HG03354 (cell line): Measurements from ENCODE around the gene ADIPOR2.

Experiments used
- ATAC-seq: cut with Tn5 transposase; IDR thresholded peaks from one replicate; pipeline ENCODE4 v1.9.1; 2021; ENCODE audit warnings: mild to moderate bottlenecking; ENCODE audit not compliant: unreplicated experiment, poor library complexity, severe bottlenecking

The ADIPOR2 gene

DNA sequence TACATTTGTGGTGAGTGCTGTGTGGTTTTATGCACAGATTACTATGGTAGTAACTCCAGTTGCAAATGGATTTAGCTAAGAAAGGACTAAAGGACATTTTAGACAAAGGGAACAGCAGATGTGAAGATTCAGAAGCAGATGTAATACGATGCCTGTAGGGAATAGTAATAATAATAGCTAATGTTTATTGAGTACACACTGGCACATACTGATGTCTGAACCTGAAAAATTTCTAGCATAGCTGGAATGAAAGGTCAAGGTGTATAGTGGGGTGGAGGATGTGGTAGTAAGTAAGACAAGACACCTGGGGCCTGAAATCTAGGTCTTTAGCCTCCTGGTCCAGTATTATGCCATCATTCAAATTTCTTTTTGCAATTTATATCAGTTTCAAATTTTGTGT lies 75.2 kb downstream of the ADIPOR2 start:
- no peak for ATAC-seq

DNA sequence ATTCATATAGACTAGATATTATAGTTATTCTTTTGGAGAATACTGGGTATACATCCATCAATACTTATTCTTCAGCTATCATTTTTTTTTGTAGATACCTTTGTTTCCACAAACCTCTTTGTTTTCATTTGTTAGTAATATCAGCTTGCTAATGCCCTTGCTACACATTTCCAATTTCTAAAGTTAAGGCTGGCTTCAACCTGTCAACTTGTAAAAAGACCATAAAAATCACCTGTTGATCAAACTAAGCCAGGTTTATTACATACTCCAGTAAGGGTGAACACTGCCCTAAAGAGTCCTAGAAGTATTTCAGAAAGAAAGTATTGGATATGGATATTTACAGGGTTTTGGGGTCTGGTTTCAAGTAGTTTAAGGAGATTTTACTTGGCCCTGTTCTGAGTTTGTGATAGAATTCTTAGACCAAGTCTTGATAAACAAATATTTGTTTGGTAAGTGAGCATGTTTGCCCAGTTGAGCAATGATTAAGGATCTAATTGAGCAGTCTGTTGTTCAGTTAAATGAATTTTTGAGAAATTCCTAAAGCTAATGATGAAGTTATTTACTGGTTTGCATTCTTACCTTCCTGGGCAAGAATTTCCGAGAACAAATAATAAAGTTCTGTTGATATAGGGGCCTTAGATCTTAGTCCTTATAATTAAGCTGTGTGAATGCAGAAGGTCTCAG lies 76.7 kb downstream of the ADIPOR2 start:
- no peak for ATAC-seq

DNA sequence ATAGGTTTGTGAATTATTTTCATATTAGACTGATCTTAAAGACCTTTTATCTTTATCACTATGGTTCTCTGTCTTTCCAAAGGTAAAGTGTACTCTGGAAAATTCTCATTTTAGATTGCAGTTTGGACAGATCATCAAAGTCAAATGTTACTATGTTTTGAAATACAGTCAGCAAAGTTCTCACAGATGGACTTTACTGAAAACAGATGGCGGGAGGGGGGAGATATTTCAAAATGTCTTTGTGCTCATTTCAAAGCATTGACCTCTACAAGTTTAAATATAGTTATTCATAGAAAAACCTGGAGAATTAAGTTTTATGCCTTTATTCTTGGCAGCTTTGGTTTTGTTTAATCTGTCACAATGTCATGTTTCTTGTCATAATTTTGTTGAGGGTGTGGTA lies 77.7 kb downstream of the ADIPOR2 start:
- no peak for ATAC-seq

DNA sequence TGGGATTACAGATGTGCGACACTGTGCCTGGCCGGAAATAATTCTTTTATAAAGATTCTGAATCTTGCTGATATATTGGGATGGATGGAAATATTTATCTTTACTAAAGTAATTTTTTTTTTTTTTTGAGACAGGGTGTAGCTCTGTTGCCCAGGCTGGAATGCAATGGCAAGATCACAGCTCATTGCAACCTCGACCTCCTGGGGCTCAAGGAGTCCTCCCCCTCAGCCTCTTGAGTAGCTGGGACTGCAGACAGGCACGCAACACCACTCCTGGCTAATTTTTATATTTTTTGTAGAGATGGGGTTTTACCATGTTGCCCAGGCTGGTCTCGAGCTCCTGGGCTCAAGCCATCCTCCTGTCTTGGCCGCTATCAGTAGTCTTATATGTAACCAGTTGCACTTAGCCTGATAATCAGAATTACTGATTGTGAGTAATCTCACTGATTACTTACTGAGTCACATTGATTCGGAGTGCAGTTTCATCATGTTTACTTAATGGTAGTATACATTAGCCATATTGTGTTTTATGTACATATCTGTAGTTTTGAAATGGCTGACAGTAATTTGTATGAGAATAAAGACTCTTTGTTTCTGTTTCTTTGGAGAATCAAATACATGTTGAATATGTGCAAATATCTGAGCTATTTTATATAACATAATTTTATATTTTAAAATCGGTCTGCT lies 79.1 kb downstream of the ADIPOR2 start:
- ATAC-seq, result no peak

DNA sequence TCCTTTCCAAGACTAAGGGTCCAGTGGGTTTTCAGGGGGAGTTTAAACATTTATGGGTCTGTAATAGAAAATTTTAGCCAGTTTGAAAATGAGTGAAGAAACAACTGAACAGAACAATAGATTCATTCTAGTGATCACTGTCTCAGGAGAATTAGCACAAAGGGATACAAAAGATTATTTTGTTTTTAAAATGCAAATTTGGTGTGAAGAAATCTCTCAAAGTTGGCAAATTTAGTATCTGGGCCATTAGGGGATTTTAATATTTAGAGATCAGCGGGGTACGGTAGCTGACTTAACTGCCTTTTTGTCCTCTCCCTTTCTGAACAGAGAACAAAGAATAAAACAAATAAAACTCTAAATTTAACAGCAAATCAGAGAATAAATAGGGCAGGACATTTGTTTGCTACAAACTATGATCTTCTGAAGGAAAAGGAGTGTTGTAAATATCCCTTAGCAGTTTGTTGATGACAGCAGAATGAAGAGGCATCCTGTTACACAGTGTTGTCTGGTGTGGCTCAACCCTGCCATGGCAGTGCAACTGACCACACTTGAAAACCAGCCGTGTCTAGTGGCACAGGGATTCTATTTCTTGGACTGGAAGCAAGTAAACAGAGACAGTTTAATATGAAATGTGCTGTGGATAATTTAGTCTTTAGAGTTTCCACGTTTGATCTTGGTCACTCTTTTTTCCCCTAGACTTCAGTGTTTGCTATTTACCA lies 83.2 kb downstream of the ADIPOR2 start:
- no peak for ATAC-seq

DNA sequence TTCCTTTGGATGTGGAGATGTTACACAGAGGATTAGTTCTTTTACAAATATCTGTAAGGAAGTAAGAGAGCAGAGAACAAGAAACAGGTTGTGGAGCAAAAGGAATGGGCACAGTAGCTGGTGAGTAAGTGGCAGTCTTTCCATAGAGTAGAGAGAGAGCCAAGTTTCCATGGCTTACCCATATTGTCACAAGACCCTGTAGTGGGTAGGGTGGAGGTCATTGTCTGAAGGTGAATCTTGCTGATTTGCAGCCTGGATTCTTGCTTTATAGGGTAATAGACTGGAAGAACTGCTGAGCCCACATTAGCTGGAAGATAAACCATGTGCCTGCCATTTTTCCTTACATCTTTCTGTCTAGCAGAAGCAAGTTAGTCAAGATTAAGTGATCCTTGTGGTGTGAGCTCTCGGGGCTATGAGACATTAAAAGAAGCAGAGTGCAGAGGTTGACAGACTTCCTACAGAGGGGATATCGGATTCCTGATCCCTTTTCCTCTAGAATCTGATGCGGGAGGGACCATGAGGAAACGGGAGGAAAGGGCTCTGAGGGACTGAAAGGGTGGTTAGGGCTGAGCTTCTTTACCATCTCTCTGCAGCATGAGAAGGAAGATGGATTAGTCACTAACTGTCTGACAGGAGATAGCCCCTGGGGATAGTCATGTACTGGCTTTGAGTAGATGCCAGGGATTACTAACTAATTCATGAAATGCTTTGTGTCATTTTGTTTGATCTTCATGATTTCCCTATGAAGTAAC lies 85.5 kb downstream of the ADIPOR2 start:
- ATAC-seq, result no peak

DNA sequence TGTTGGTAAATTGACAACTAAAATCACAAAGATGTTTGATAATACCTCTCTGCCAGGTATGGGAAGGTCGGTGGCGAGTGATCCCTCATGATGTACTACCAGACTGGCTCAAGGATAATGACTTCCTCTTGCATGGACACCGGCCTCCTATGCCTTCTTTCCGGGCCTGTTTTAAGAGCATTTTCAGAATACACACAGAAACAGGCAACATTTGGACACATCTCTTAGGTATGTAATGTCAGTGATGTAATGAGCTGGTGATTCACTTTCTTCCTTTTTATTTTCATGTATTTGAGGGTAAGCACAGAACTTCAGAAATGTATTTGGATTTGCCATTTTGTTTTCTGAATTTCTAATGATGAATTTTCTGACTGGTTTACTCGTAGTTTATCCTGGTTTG lies 86.9 kb downstream of the ADIPOR2 start:
- no peak for ATAC-seq

GRCh38 chr12:1778911-1779310 lies 88.0 kb downstream of the ADIPOR2 start:
- no peak for ATAC-seq

GRCh38 chr12:1779783-1780182 lies 88.9 kb downstream of the ADIPOR2 start:
- ATAC-seq, result no peak

- ATAC-seq, result no peak
Measured at GRCh38 chr12:1781772-1782171, 90.9 kb downstream of the ADIPOR2 start.

- no peak for ATAC-seq
Measured at GRCh38 chr12:1782215-1782614, 91.3 kb downstream of the ADIPOR2 start.

DNA sequence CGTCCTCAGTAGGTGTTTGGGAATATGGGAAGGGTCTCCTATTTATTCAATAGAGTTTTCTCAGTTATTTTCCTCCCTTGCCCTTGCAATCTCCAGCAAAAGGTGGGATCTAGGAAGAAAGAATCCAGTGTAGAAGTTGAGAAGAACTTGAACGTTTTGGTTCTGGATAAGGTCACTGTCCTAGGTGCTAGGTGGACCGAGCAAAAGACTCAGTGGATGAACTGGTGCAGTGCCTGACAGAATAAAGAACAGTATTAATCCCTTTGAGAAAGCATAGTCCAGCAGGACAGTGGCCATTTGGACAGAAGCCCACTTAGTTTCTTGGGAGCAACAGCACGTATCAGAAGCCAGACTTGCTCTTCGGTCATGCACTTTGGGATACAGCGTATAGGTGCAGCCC lies 96.8 kb downstream of the ADIPOR2 start:
- ATAC-seq, result no peak

DNA sequence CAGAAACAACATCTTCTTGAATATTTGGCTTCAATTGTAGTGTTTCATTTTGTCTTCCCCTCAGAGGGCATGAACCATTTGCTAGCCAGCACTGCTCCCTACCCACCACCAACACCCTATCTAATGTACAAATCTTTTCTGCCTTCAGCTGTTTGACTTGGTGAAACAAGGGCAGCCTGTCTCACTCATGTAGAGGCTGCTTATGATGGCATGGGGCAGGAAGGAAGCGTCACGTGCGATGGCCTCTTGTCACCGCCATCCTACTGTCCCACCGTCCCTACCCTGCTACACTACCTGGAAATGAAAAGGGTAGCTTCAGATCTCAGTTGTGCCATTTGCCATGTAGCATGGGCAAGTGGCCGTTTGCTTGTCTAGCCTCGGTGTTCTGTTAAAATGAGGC lies 99.6 kb downstream of the ADIPOR2 start:
- no peak for ATAC-seq

DNA sequence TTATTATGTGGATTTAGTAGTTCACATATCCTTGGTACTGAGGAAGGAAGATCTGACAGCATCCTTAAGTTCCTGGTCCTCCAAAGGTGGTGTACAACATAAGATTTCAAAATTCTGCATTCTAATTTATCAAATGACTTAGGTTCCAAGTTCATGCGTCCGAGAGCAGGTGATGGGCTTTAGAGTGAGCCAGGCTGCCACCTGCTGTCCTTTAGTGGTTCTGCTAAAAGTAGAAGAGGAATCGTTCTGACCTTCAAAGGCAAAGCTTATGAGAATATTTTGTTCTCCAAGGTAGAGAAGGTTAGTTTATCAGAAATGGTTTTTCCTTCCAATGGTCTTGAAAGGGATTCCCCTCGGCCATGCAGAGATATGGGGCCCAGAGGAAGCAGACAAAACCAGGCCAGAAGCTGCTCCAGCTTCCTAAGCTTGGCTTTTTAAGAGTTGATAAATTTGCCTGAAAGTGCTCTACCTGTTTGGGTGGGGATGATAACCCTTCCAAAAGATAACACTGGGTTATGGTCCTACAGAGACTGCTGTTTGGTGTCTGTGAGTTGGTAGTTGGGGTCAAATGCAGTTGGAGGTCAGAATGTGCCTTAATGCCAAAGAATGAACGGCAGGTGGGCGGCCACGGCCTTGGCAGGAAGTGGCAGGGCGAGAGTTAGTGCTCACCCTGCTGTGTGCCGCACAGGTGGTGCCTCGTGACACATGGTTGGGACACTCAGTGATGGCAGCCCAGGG lies 100.4 kb downstream of the ADIPOR2 start:
- ATAC-seq, result no peak

DNA sequence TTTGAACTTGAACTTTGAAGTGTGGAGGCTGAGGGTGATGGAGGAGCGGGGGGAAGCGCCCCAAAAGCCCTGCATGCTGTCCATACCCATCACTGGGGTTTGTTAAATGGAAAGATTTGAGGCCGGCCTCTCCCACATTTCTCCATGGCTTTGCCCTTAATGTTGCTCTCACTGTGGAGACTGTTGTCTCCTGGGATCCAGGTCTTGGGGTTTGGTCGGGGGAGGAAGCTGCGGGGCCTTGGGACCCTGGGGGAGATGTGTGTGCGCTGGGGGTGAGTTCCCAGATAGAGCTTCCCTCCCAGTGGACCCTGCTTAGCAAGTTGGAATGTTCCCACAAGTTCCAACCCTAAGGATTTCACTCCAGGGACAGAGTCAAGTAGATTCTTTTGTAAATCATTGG lies 101.5 kb downstream of the ADIPOR2 start:
- ATAC-seq, result no peak

DNA sequence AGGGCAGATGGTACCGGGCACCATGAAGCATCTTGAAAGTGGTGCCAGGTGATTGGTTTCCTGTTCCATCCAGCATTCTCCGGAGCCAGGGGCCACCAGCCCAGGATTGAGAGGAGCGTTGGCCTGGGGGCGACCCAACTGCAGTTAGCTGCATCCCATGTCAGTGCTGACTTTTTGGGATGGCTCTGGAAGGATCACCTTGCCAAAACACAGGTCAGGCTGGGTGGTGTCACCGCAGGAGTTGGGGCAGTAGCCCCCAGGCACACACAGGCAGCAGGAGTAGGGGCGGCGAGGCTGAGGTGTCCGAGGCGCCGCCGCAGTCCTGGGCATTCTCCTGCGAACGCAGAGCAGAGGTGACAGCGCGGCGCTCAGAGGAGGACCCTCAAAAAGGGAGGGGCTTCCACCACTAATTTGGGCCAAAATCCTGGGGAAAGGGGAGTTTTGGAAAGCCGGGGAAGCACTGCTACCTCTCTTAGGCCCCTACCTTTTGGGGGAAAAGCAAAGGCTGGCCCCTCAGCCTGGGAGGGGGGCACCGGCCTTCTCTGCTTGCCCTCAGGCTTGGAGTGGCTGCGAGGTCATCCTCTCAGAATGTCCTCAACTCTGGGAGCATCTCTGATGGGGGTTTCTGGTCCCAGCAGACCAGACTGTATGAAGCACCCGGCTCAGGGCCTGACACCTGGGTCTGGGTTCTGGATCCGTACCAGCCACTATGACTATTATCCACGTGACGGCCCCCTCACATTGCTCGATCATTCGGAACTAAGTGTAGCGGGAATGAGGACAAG lies 102.7 kb downstream of the ADIPOR2 start:
- no peak for ATAC-seq

DNA sequence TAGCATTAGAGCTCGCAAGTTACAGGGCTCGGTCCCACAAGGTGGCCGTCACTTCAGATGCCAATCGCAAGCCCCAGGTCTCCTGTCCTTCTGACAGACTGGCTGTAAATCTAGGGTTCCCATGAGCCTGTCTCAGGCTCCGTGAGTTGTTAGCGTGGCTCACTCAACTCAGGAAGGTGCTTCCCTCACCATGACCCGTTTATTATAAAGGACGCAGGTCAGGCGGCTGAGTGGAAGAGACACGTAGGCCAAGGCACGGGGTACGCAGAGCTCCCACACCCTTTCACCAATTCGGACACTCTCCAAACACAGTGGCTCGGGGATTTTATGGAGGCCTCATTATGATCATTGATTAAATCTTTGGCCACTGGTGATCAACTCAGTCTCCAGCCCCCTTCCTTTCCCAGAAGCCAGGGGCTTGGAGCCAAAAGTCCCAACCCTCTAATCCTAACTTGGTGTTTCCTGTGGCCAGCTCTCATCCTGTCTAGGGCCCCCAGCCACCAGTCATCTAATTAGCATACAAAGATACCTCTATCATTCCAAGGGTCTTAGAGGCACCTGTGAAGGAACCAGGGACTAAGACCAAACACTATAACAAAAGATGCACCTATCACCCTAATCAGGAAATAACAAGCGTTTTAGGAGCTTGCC lies 103.7 kb downstream of the ADIPOR2 start:
- no peak for ATAC-seq

DNA sequence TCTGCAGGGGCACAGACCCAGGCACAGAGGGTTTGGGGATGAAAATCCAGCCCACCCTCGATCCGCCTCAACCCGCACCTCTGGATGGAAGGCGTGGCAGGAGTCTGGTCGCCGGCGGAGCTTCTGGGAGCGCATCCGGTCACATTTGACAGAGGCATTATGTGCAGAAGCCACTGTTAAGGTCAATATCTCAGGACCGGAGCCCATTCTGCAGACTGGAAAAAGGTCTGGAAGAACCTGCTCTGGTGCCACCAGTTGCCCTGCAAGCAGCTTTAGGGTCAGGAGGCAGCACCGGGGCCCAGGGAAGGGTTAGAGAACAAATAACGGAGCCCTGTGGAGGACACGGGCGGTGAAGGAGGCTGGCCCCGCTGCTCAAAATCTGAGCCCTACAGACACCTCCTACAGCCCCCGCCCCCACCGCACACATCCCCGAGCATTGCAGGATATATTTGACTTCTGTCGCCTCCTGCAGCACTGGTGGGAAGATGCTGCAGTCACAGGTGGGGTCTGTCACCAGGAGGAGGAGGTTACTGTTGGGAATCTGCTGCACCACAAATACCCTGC lies 104.4 kb downstream of the ADIPOR2 start:
- ATAC-seq, result no peak
